ENCODE results near the gene GSC2.

The GSC2 gene

GRCh38 chr22:19136915-19137314 lies 13.2 kb downstream of the GSC2 start:
- in situ Hi-C loops (cut with HindIII; ENCODE audit: low sequenced_read_pairs), result no loop called here

- in situ Hi-C loops (cut with HindIII; ENCODE audit: low sequenced_read_pairs), result no loop called here
Measured at GRCh38 chr22:19134874-19135273, 15.2 kb downstream of the GSC2 start.

GRCh38 chr22:19134176-19134831 lies 15.8 kb downstream of the GSC2 start:
- in situ Hi-C loops (cut with HindIII; ENCODE audit: low sequenced_read_pairs), result no loop called here

- in situ Hi-C loops (cut with HindIII; ENCODE audit: low sequenced_read_pairs), result no loop called here
Measured at GRCh38 chr22:19133561-19133960, 16.5 kb downstream of the GSC2 start.

GRCh38 chr22:19132693-19133400 lies 17.2 kb downstream of the GSC2 start:
- in situ Hi-C loops (cut with HindIII; ENCODE audit: low sequenced_read_pairs), result no loop called here

- in situ Hi-C loops (cut with HindIII; ENCODE audit: low sequenced_read_pairs), result no loop called here
Measured at GRCh38 chr22:19132153-19132552, 17.9 kb downstream of the GSC2 start.

GRCh38 chr22:19131685-19132015 lies 18.4 kb downstream of the GSC2 start:
- in situ Hi-C loops (cut with HindIII; ENCODE audit: low sequenced_read_pairs), result no loop called here

- in situ Hi-C loops (cut with HindIII; ENCODE audit: low sequenced_read_pairs), result no loop called here
Measured at GRCh38 chr22:19130959-19131684, 19.0 kb downstream of the GSC2 start, which contains the start of gene TSSK2. TSSK2 (plus strand) TSS chr22:19131308; CDS start chr22:19131400, 92 bp downstream.

- in situ Hi-C loops (cut with HindIII; ENCODE audit: low sequenced_read_pairs), result no loop called here
Measured at GRCh38 chr22:19129871-19130270, 20.2 kb downstream of the GSC2 start.

- in situ Hi-C loops (cut with HindIII; ENCODE audit: low sequenced_read_pairs), result no loop called here
Measured at GRCh38 chr22:19128946-19129727, 21.0 kb downstream of the GSC2 start.

- in situ Hi-C loops (cut with HindIII; ENCODE audit: low sequenced_read_pairs), result no loop called here
Measured at GRCh38 chr22:19128009-19128401, 22.1 kb downstream of the GSC2 start.

- in situ Hi-C loops (cut with HindIII; ENCODE audit: low sequenced_read_pairs), result no loop called here
Measured at GRCh38 chr22:19127329-19128008, 22.6 kb downstream of the GSC2 start.

- in situ Hi-C loops (cut with HindIII; ENCODE audit: low sequenced_read_pairs), result no loop called here
Measured at GRCh38 chr22:19126309-19127273, 23.5 kb downstream of the GSC2 start.

GRCh38 chr22:19125474-19126308 lies 24.4 kb downstream of the GSC2 start:
- in situ Hi-C loops (cut with HindIII; ENCODE audit: low sequenced_read_pairs), result no loop called here

- in situ Hi-C loops (cut with HindIII; ENCODE audit: low sequenced_read_pairs), result no loop called here
Measured at GRCh38 chr22:19125011-19125410, 25.1 kb downstream of the GSC2 start.

GRCh38 chr22:19124377-19124776 lies 25.7 kb downstream of the GSC2 start:
- in situ Hi-C loops (cut with HindIII; ENCODE audit: low sequenced_read_pairs), result no loop called here

- in situ Hi-C loops (cut with HindIII; ENCODE audit: low sequenced_read_pairs), result no loop called here
Measured at GRCh38 chr22:19123936-19124335, 26.2 kb downstream of the GSC2 start.

GRCh38 chr22:19122752-19123492 lies 27.2 kb downstream of the GSC2 start:
- in situ Hi-C loops (cut with HindIII; ENCODE audit: low sequenced_read_pairs), result no loop called here

Data from endothelial cell of hepatic sinusoid (primary cell).